Stimulated activated CD8-positive, alpha-beta memory T cell treated with anti-CD3 and anti-CD28 coated beads, Interleukin-4, amount 100 ng/mL, for 24 hours (primary cell): Measurements from ENCODE around the gene GAL3ST2.

Experiments used
- DNase-seq: peaks from one replicate; pipeline ENCODE4 v3.0.0-alpha.2; 2020; ENCODE audit warnings: low read depth

The GAL3ST2 gene

DNA sequence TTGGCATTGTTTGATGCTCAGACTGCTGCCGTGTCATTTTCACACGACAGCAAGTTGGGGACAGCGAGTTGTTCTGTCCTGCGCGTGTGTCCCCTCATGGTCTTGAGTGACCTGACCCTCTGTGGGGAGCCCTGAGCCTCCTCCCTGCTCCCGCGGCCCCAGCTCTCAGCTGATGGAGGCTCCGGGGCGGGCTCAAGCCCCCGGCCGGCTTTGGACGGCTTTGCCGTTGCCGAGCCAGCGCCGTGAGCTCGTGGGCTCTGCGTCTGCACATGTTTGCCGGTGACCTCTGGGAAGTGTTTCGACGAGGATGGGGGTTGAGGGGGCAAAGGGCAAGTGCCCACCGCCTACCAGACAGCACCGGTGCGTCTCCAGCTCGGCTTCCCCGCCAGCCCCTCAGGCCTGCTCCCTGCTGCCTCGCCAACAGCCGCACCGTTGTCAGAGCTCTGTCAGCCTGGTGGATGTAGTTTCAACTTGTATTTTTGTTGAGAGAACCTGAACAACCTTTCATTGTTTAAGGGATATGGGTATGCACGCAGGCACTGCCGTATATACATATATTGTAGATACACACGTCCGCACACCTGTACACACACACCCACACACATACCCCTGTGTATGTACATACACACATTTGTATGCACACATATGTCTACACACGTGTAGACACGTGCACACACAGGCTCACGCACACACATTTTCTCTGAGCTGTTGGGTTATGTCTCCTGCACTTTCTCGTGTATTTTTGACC lies 68.4 kb downstream of the GAL3ST2 start:
- DNase-seq, result no peak

DNA sequence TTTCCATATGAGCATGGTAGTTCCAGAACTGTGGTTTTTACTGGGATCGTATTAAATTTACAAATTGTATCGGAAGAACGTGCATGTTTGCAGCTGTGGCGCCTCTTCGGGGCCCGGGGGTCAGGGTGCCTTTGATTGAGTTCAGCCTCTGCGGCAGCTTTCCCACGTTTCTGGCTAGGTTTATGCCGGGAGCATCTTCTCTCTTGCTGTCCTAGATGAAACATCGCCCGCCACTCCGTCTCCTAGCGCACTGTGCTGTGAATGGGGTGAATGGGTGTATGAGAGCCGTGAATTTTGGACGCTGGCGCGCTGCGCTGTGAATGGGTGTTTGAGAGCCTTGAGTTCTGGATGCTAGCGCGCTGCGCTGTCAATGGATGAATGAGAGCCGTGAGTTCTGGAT lies 69.8 kb downstream of the GAL3ST2 start:
- DNase-seq, result no peak

DNA sequence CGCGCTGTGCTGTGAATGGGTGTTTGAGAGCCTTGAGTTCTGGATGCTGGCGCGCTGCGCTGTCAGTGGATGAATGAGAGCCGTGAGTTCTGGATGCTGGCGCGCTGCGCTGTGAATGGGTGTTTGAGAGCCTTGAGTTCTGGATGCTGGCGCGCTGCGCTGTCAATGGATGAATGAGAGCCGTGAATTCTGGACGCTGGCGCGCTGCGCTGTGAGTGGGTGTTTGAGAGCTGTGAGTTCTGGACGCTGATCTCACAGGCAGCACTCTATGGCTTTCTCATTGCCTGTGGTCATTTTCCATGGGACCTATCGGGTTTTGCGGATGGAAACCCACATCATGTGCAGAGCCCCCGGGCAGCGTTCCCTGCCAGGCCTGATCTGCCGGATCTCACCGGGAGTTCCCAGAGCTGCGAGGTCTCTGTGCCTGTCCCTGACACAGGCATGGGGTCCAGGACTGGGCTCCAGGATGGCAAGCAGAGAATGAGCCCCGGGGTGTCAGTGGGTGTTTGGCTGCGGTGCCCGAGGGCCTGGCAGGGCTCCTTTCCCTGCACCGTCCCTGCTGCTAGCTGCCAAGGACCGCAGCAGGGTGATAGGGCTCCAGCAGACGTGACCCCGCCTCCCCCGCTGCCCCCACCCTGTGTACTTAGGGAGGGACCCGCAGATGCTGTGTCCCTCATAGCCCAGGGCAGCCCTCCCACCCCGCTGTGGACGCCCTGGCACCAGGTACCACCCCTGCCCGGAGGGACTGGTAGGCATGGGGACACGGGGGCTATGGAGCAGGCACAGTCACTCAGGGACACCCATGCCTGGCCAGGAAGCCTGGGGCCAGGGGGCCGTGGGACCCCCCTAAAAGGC lies 72.4 kb downstream of the GAL3ST2 start:
- DNase-seq, result no peak

DNA sequence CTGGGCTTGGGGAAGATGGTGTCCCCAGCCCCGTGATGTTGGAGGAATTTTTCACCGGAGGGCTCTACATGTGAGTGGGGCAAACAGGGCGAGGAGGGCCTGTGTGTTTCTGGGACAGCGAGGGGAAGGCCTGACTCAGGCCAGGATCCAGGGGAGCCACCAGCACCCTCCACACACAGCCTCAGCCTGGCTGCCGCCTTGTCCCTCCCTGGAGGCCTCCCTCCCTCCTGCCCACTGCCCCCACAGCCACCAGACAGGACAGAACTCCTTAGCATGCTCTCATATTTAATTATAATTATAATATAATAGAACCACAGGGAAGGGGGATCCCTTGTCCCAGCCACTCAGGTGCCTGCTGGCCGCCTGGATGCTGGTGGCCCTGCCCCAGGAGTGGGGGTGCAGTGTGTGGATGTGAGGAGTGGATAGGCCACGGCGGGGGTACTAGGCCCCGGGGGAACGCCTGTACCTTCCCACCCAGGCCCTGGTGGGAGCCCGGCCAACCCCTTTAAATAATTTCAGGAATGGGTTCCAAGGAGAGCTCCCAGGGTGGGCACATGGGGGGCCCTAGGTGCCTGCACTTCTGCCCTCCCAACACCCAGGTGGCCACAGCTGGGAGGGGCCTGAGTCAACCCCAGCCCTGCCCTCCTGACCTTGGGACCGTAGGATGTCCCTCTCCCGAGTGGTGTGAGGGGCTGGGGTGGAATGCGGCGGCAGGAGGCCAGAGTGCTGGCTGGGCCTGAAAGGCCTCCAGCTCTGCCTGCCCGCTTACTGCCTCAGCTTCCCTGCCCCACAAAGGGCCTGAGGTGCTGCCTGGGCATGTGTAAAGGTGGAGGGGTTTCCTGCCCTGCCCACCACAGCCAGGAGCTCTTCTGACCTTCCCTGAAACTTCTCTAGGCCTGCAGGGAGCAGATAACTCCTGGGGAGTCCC lies 73.3 kb downstream of the GAL3ST2 start:
- no peak for DNase-seq

DNA sequence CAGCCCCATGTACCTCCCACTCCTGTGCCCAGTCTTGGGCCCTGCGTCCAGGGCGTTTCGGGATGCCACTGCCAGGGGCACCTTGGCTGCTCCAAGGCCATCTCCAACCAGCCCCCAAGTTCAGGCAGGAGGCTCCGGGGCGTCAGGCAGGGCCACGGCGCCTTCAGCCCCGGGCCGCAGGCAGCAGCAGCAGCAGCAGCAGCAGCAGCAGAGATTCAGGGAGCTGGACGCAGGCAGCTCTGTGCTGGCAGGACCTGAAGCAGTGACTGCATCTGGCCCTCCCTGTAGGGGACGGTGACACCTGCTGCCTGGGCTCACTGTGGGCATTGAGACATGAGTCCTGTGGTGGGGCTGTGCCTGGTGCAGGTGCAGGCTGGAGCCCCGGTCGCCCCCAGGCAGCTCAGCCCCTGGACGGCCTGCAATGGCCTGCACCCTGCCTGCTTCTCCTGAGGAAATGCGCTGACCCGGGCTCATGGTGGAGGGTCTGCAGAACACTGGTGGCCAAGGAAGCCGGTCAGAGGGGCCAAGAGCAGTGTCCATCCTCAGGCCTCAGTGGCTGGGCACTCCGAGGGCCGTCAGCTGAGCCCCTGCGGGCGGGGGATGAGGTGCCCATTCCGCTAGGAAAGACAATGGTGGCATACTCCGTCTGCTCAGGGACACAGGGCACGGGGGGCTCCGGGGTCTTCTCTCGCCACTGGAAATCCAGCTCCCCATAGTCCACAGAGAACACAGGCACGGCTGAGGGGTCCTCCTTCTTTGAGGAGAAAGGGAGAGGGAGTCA lies 74.1 kb downstream of the GAL3ST2 start:
- no peak for DNase-seq

DNA sequence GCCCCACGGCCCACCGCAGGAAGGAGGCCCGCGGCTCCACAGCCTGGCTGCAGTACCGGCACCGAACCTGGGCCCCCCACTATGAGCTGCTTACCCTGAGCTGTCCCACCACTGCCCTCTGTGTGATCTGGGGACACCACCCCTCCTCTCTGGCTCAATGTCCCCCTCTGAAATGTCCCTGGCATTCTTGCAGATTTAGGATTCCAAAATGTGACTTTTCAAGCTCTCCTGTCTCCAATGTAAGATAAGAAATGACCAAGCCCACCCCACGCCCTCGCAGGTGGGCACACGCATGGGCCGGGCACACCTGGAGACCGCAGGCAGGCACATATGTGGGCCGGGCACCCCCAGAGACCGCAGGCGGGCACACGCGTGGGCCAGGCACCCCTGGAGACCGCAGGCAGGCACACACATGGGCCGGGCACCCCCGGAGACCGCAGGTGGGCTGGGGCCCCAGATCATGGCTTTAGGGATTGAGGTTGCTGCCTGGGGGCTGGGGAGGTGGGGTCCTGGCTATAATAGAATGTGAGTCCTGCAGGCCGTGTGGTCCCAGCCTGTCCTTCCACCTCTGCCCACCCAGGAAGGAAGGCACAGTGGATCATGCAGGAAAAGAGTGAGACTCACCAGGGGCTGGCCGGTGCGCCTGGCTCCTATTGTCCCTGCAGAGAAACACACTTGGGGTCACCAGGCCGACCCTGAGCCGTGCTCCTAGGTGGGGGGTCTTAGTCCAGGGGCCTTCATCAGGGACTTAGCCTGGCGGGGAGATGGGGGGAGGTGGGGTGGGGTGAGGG lies 74.9 kb downstream of the GAL3ST2 start:
- DNase-seq, result no peak

DNA sequence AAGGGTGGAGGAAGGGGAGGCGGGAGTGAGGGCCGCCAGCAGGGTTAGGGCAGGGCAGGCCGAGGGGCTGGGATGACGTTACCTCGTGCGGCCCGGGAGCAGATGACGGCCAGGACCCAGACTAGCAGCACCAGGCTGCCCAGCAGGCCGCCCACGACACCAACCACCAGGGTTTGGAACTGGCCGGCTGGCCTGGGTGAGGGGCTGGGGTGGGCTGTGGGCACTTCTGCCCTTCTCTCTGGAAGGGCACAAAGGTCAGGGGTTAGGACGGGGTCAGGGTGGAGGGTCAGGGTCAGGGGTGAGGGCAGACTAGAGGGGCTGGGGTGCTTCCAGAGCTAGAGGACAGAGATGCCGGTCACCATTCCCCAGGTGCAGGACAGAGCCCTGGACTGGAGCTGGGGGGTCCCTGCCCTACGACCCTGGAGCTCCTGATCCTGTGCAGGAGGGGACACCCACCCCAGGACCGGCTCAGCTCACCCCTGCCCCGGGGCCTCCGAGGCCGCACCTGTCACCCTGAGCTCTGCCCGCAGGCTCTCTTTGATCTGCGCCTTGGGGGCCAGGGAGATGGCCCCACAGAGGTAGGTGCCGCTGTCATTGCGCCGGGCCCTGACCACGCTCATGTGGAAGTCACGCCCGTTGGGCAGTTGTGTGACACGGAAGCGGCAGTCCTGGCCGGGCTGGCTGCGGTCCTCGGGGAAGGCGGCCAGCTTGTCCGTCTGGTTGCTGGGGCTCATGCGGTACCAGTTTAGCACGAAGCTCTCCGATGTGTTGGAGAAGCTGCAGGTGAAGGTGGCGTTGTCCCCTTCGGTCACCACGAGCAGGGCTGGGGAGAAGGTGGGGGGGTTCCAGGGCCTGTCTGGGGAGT lies 75.7 kb downstream of the GAL3ST2 start:
- no peak for DNase-seq

DNA sequence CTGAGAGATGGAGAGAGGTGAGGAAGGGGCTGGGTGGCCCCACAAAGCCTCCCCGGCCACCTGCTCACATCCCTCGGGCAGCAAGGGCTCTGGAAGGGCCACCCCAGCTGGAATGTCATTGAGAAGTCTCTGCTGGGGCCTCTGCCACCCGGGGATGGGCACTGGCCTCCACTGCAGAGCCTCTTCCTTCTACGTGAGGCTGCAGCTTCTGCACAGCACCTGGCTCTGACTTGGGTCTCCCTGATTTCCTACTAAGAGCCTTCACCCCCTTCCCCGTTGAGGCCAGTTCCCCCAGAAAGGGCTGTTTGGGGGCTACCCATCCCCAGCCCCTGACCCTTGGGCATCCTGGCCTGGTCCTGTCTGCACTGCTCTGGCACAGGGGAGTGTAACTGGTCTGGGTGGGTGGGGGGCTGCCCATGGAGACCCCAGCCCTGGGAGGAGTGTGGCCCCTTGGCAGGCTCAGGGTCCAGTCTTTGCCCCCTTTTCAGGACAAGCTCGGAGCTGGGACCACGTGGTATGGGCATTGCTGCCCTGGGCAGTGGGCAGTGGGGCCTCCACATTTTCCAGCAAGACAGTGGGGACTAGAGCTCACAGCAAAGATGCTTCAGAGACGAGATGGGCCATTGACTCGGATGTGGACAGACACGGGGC lies 76.5 kb downstream of the GAL3ST2 start:
- DNase-seq, result no peak
